ENCODE results near the gene IL16. TPM values are rescaled to one million over a fixed set of nuclear protein-coding genes. Genes with fewer than 3 reads are reported as not detected.

Gene IL16
- total and polyA plus RNA-seq, 2 donors from 2014 or later: 1.4 to 19.9 TPM

DNA sequence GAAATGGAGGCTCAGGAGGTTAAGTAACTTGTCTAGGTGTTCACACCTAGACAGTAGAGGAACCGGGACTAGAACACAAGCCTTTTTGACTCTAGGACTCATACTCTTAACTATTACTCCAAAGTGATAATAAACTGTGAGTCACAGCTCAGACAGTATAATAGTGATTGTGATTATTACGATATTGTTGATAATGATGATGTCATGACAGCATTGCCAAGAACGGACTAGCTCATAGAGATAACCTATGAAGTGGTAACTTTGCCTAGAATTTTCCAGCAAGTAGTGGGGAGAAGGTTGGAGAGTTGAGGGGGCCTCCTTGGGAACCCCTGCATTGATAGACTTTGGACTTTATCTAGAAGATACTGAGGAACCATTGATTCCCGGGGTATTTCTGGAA is 93.2 kb downstream of the IL16 start:
- DNase-seq (no peak), FAIRE-seq (no peak)
- Histone ChIP-seq H3K4me1 (ENCODE audit: control insufficient read depth in 2 of 3, insufficient read depth in 2 of 3, low read depth in 1 of 3, low read length in 3 of 3) (peaks cover 0 to 12% (median 0%) of the 10 kb centered on the region in 3 donors), H3K9ac (ENCODE audit: low read length in 3 of 3) (no peak overlapping the region), H3K27ac (ENCODE audit: low read depth in 2 of 2, low read length in 2 of 2) (no peak overlapping the region), H3K9me3 (ENCODE audit: control insufficient read depth in 2 of 3, insufficient read depth in 1 of 3, low read length in 3 of 3) (no peaks in the 10 kb centered on the region), H3K4me3 (ENCODE audit: low read length in 3 of 3) (no peak overlapping the region), H3K27me3 (ENCODE audit: control insufficient read depth, insufficient read depth, low read length) (no peaks in the 10 kb centered on the region), H3K36me3 (ENCODE audit: control insufficient read depth in 2 of 3, insufficient read depth in 3 of 3, low read length in 3 of 3) (no peaks in the 10 kb centered on the region)
- intact Hi-C loops (cut with DNase I): loop anchor here (10.0 kb wide), 1 partner anchor 45 kb away; no protein-coding TSS in a partner anchor
- TF ChIP-seq CTCF (IDR thresholded peaks at IDR 0.05; ENCODE audit: borderline replicate concordance, extremely low read depth, insufficient read depth): no peak

- no peak overlapping the region for H3K4me3 ChIP-seq (ENCODE audit: low read length in 3 of 3)
- no peak overlapping the region for H3K9ac ChIP-seq (ENCODE audit: low read length in 3 of 3)
- no peaks in the 10 kb centered on the region for H3K9me3 ChIP-seq (ENCODE audit: control insufficient read depth in 2 of 3, insufficient read depth in 1 of 3, low read length in 3 of 3)
- no peaks in the 10 kb centered on the region for H3K36me3 ChIP-seq (ENCODE audit: control insufficient read depth in 2 of 3, insufficient read depth in 3 of 3, low read length in 3 of 3)
- H3K4me1 ChIP-seq (ENCODE audit: control insufficient read depth in 2 of 3, insufficient read depth in 2 of 3, low read depth in 1 of 3, low read length in 3 of 3): peaks cover 0 to 14% (median 0%) of the 10 kb centered on the region in 3 donors
- TF ChIP-seq CTCF (IDR thresholded peaks at IDR 0.05; ENCODE audit: borderline replicate concordance, extremely low read depth, insufficient read depth): no peak
- no peak overlapping the region for H3K27ac ChIP-seq (ENCODE audit: low read depth in 2 of 2, low read length in 2 of 2)
- FAIRE-seq (no peak), DNase-seq (no peak)
- H3K27me3 ChIP-seq (ENCODE audit: control insufficient read depth, insufficient read depth, low read length): no peaks in the 10 kb centered on the region
- intact Hi-C loops (cut with DNase I): no loop called here
Observed at GRCh38 chr15:81291916-81292522, 95.3 kb downstream of the IL16 start.

GRCh38 chr15:81292523-81293001 is 95.9 kb downstream of the IL16 start:
- Histone ChIP-seq H3K9me3 (ENCODE audit: control insufficient read depth in 2 of 3, insufficient read depth in 1 of 3, low read length in 3 of 3) (no peaks in the 10 kb centered on the region), H3K27me3 (ENCODE audit: control insufficient read depth, insufficient read depth, low read length) (no peaks in the 10 kb centered on the region), H3K36me3 (ENCODE audit: control insufficient read depth in 2 of 3, insufficient read depth in 3 of 3, low read length in 3 of 3) (no peaks in the 10 kb centered on the region), H3K4me3 (ENCODE audit: low read length in 3 of 3) (no peak overlapping the region), H3K9ac (ENCODE audit: low read length in 3 of 3) (no peak overlapping the region), H3K4me1 (ENCODE audit: control insufficient read depth in 2 of 3, insufficient read depth in 2 of 3, low read depth in 1 of 3, low read length in 3 of 3) (peaks cover 0 to 14% (median 0%) of the 10 kb centered on the region in 3 donors), H3K27ac (ENCODE audit: low read depth in 2 of 2, low read length in 2 of 2) (no peak overlapping the region)
- no peak for TF ChIP-seq CTCF (IDR thresholded peaks at IDR 0.05; ENCODE audit: borderline replicate concordance, extremely low read depth, insufficient read depth)
- DNase-seq: no peak
- intact Hi-C loops (cut with DNase I): no loop called here
- no peak for FAIRE-seq
